Breast epithelium (tissue), 4 donors: ENCODE data around the gene ARFRP1. TPM values are rescaled to one million over a fixed set of nuclear protein-coding genes. Genes with fewer than 3 reads are reported as not detected.

Source experiments
- DNase-seq, 2 donors: peaks; one replicate each; pipeline ENCODE4 v3.0.0-alpha.2; 2019; ENCODE audit warnings: low spot score in 2 of 2
- H3K27ac ChIP-seq, 2 donors: fragments of 200-600 bp; sonication (generic) in 1 of 2; one replicate each; pipeline ENCODE4 v1.5.1; 2016 to 2019; ENCODE audit warnings: mild to moderate bottlenecking in 1 of 2
- H3K27me3 ChIP-seq, 2 donors: fragments of 200-600 bp; sonication (generic) in 1 of 2; one replicate each; pipeline versions ENCODE4 v1.5.1 to v1.6.0; 2017 to 2019; ENCODE audit warnings: control low read depth in 1 of 2, mild to moderate bottlenecking in 1 of 2
- H3K36me3 ChIP-seq: fragments of 200-600 bp; one replicate; pipeline ENCODE4 v1.5.1; 2019
- H3K4me1 ChIP-seq, 2 donors: fragments of 200-600 bp; sonication (generic); one replicate each; pipeline ENCODE4 v1.5.1; 2016 to 2019; ENCODE audit warnings: control low read depth in 1 of 2
- H3K4me3 ChIP-seq, 3 donors: fragments of 200-600 bp; sonication (generic); 1 replicate in 2 of 3; 2 replicates in 1 of 3; pipeline ENCODE4 v1.5.1; 2016 to 2019; ENCODE audit warnings: mild to moderate bottlenecking in 3 of 3, moderate library complexity in 2 of 3
- H3K9me3 ChIP-seq, 2 donors: fragments of 200-600 bp; sonication (generic) in 1 of 2; one replicate each; pipeline ENCODE4 v1.5.1; 2016 to 2019; ENCODE audit warnings: control low read depth in 1 of 2
- CTCF ChIP-seq, 3 donors: fragments of 450-650 bp; IDR thresholded peaks; one replicate each; pipeline ENCODE4 v1.5.1; 2016 to 2017; ENCODE audit warnings: antibody characterized with exemption in 3 of 3, mild to moderate bottlenecking in 3 of 3, moderate library complexity in 3 of 3
- POLR2A ChIP-seq: fragments of 450-650 bp; IDR thresholded peaks from one replicate; pipeline ENCODE4 v1.6.1; 2016; ENCODE audit warnings: antibody characterized with exemption, mild to moderate bottlenecking, moderate library complexity
- POLR2AphosphoS5 ChIP-seq, 3 donors: sonication (generic); formaldehyde crosslinking; IDR thresholded peaks; one replicate each; pipeline ENCODE4 v1.6.1; 2017; ENCODE audit warnings: antibody characterized with exemption in 3 of 3
- intact Hi-C: fragments of 100-400 bp; cut with DNase I; formaldehyde crosslinking; loops from one replicate; pipeline ENCODE4 v1.15.1; 2023; ENCODE audit warnings: low total_unique reads
- total RNA-seq, 3 donors: library from RNA; depleted of rRNA; stranded (reverse); fragments of >200 nt; gene quantifications; one replicate each; pipeline ENCODE4 v1.1.0, GENCODE V29; 2016

ARFRP1 gene
- total RNA-seq, 3 donors from 2014 or later, result 30.7 to 41.0 (median 32.3) TPM

- intact Hi-C loops, result no loop called here
- peak overlapping the region; percentile 79 to 93 for H3K27ac ChIP-seq
- peaks cover 26 to 31% of the 10 kb centered on the region in 2 donors for H3K4me1 ChIP-seq
- H3K4me3 ChIP-seq, result peak overlapping the region; percentile 9 to 89 (median 57)
- no peaks in the 10 kb centered on the region for H3K36me3 ChIP-seq
- no peaks in the 10 kb centered on the region for H3K27me3 ChIP-seq
- no peaks in the 10 kb centered on the region for H3K9me3 ChIP-seq
- no peak for DNase-seq
- TF ChIP-seq POLR2A, result no peak
- TF ChIP-seq CTCF (IDR thresholded peaks at IDR 0.05), result no peak
- TF ChIP-seq POLR2AphosphoS5 (IDR thresholded peaks at IDR 0.05), result no peak
Observed at GRCh38 chr20:63737945-63738686, 30.3 kb upstream of the ARFRP1 start.

DNA sequence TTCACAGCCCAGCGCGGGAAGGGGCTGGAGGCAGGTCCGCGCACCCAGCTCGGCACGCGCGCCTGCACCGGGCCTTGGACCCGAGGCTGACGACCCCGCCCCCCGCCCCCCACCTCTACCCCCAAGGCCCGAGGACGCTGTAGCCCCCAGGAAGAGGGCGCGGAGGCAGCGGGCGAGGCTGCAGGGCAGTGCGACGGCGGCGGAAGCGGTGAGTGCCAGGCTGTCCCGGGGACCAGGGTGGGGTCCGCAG, 29.8 kb upstream of the ARFRP1 start:
- Histone ChIP-seq H3K27me3 (no peaks in the 10 kb centered on the region), H3K36me3 (no peaks in the 10 kb centered on the region), H3K27ac (no peak overlapping the region), H3K4me1 (peaks cover 26 to 31% of the 10 kb centered on the region in 2 donors), H3K4me3 (peak overlapping the region; percentile 9 to 89 (median 40)), H3K9me3 (no peaks in the 10 kb centered on the region)
- TF ChIP-seq CTCF (IDR thresholded peaks at IDR 0.05), result no peak
- no peak for TF ChIP-seq POLR2A
- intact Hi-C loops, result no loop called here
- DNase-seq, result no peak

DNA sequence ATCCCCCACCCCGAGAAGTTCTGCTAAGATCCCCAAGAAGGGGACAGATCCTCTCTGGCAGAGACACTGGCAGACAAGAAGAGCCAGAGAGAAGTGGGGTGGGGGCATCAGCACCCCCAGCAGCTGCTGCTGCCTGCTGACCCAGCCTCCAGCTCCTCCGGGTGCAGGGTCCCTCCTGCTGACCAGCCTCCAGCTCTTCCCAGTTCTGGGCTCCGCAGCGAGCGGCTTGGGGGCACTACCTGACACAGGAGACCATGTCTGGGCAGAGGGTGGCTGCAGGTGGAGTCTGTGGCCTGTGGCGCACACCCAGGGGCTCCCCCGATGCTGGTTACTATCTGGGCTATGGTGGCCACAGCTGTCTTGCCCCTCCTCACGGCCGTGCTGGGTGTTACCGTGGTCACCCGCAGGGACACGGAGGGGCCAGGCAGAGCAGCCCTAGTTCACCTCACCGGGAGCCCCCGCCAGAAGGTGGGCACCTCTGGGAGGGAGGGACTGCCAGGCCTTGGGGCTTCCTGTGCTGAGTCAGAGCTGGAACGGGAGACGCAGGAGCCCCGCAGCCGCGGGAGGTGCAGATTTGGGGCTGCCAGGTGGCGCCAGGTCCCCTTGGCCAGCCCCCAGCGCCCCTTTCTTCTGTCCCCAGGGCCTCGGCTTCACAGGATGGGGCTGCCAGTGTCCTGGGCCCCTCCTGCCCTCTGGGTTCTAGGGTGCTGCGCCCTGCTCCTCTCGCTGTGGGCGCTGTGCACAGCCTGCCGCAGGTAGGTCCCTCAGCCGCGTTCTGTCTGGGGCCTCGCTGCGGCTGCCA, 29.3 kb upstream of the ARFRP1 start:
- H3K9me3 ChIP-seq, result no peaks in the 10 kb centered on the region
- intact Hi-C loops, result no loop called here
- TF ChIP-seq CTCF (IDR thresholded peaks at IDR 0.05) (no peak), POLR2AphosphoS5 (IDR thresholded peaks at IDR 0.05) (no peak), POLR2A (no peak)
- H3K4me1 ChIP-seq, result peaks cover 26 to 27% of the 10 kb centered on the region in 2 donors
- peak overlapping the region in 1 of 2 donors; percentile 7 for H3K27ac ChIP-seq
- peak overlapping the region; percentile 9 to 89 (median 40) for H3K4me3 ChIP-seq
- DNase-seq, result no peak
- no peaks in the 10 kb centered on the region for H3K36me3 ChIP-seq
- no peaks in the 10 kb centered on the region for H3K27me3 ChIP-seq

- no peak for DNase-seq
- intact Hi-C loops, result no loop called here
- H3K36me3 ChIP-seq, result no peaks in the 10 kb centered on the region
- H3K4me3 ChIP-seq, result peak within 1 kb of the TSS; percentile 9 to 89 (median 40)
- no peaks in the 10 kb centered on the region for H3K27me3 ChIP-seq
- TF ChIP-seq POLR2A (no peak), CTCF (IDR thresholded peaks at IDR 0.05) (no peak), POLR2AphosphoS5 (IDR thresholded peaks at IDR 0.05) (no peak)
- H3K4me1 ChIP-seq, result peaks cover 16 to 17% of the 10 kb centered on the region in 2 donors
- peak within 1 kb of the TSS in 1 of 2 donors; percentile 7 for H3K27ac ChIP-seq
- no peaks in the 10 kb centered on the region for H3K9me3 ChIP-seq
Observed at GRCh38 chr20:63735859-63736718, 28.3 kb upstream of the ARFRP1 start, which contains the start of gene LIME1. LIME1 (plus strand) TSS chr20:63736664; CDS start chr20:63737550, 886 bp downstream.
